Common myeloid progenitor, CD34-positive (primary cell): ENCODE measurements around the gene INSIG1. TPM values are rescaled to one million over a fixed set of nuclear protein-coding genes. Genes with fewer than 3 reads are reported as not detected.

Experiments used
- CTCF ChIA-PET: fragments of 350-600 bp; sonication (Branson Sonifier 250); formaldehyde crosslinking; loops from one replicate; lab custom pipeline; 2021; ENCODE audit warnings: antibody characterized with exemption; lab: Charles Lee
- POLR2A ChIA-PET: fragments of 350-600 bp; sonication (Branson Sonifier 250); formaldehyde crosslinking; loops from one replicate; lab custom pipeline; 2021; ENCODE audit warnings: antibody characterized with exemption; lab: Charles Lee
- DNase-seq, 3 donors: peaks; one replicate each; pipeline versions ENCODE4 v3.0.0 to v3.0.0-alpha.2; 2013
- H3K27ac ChIP-seq, 2 experiments: 1 replicate in 1 of 2; 2 replicates in 1 of 2; pipeline ENCODE4 v1.7.0; 2013; ENCODE audit warnings: inconsistent platforms in 2 of 2, low read length in 2 of 2, mild to moderate bottlenecking in 2 of 2, low read depth in 1 of 2, moderate library complexity in 1 of 2; ENCODE audit not compliant: severe bottlenecking in 2 of 2, insufficient read depth in 1 of 2, poor library complexity in 1 of 2
- H3K27me3 ChIP-seq, 5 experiments: replicated peaks in 2 of 5; 1 replicate in 3 of 5; 2 replicates in 2 of 5; pipeline versions ENCODE4 v1.6.1 to v1.7.0; 2013; ENCODE audit warnings: low read length in 4 of 5, mild to moderate bottlenecking in 2 of 5, moderate library complexity in 2 of 5, inconsistent platforms in 1 of 5; ENCODE audit not compliant: insufficient read depth in 5 of 5, control insufficient read depth in 4 of 5
- H3K36me3 ChIP-seq, 4 experiments: 1 replicate in 2 of 4; 2 replicates in 2 of 4; pipeline versions ENCODE4 v1.6.1 to v1.7.0; 2013; ENCODE audit warnings: low read length in 3 of 4, control low read depth in 1 of 4, mild to moderate bottlenecking in 1 of 4; ENCODE audit not compliant: control insufficient read depth in 4 of 4, insufficient read depth in 4 of 4
- H3K4me1 ChIP-seq, 4 experiments: 1 replicate in 3 of 4; 2 replicates in 1 of 4; pipeline versions ENCODE4 v1.6.1 to v1.7.1; 2013; ENCODE audit warnings: low read length in 3 of 4, mild to moderate bottlenecking in 3 of 4, control low read depth in 1 of 4, inconsistent platforms in 1 of 4, moderate library complexity in 1 of 4; ENCODE audit not compliant: control insufficient read depth in 4 of 4, insufficient read depth in 4 of 4; ENCODE audit errors: control extremely low read depth in 1 of 4
- H3K4me3 ChIP-seq, 7 experiments: 1 replicate in 4 of 7; 2 replicates in 3 of 7; pipeline versions ENCODE4 v1.5.1 to v1.7.0; 2013; ENCODE audit warnings: mild to moderate bottlenecking in 7 of 7, low read length in 6 of 7, moderate library complexity in 6 of 7, inconsistent platforms in 2 of 7, low read depth in 2 of 7, control low read depth in 1 of 7; ENCODE audit not compliant: insufficient read depth in 4 of 7, control insufficient read depth in 1 of 7; ENCODE audit errors: extremely low read depth in 1 of 7
- H3K9me3 ChIP-seq, 5 experiments: 1 replicate in 4 of 5; 2 replicates in 1 of 5; pipeline versions ENCODE4 v1.6.1 to v1.7.1; 2013; ENCODE audit warnings: low read length in 4 of 5, mild to moderate bottlenecking in 2 of 5, inconsistent platforms in 1 of 5, low read depth in 1 of 5, moderate library complexity in 1 of 5; ENCODE audit not compliant: control insufficient read depth in 4 of 5, insufficient read depth in 2 of 5; ENCODE audit errors: control extremely low read depth in 1 of 5
- WGBS: methylation state at CpG from one replicate; pipeline ENCODE4 v1.1.5; 2013; ENCODE audit not compliant: insufficient coverage; 5-methylcytosine and 5-hydroxymethylcytosine counted together
- polyA plus RNA-seq: library from polyadenylated mRNA; unstranded; fragments of 120-200 nt; gene quantifications from one replicate; pipeline ENCODE4 v1.2.1, GENCODE V29; 2013

INSIG1 gene
- 65.4 TPM for polyA plus RNA-seq

DNA sequence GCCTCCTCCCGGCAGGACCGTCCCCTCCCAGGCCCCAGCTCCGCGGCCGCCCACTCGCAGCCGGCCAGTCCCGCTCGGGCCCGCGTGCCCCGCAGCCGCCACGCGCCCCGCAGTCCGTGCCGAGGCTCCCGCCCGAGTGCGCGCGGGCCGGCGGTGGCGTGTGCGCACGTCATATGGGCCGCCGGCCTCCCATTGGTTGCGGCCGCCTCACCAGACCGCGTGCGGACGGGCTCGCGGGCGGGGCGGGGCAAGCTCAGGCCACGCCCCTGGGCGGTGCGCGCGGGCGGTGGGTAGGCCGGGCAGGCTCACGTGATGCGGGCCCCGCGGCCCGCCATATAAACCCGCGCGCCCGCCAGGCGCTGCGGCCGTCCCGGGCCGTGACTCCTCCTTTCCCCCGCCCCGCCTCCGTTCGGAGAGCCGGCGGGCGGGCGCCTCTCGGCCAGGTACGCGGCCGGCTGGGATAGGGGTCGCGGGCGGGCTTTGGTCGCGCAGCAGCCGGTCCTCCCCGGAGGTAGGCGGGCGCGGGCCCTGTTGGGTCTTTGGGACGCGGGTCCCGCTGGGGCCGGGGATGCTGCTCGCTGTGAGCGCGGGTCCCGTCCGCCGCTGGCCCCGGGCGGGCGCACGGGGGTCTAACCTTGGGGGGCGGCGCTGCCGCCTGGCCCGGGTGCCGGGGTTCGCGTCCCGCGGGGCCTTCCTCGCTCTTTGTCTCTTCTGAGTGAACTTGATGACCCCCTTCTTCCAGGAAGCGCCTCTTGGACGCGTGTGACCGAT lies at the start of gene INSIG1:
Gene INSIG1, plus strand, starts transcription at position 362 of the 771 bp plus-strand sequence. Its CDS starts 408 bp downstream, at position 770.
- POLR2A ChIA-PET, result interaction anchor here (0.6 to 4.6 kb wide), 8 partner anchors 10 to 369 kb away, joined by 3 to 97 read pairs (median 5); no protein-coding TSS in a partner anchor
- Histone ChIP-seq H3K9me3 (no peaks in the 10 kb centered on the region), H3K4me1 (peaks cover 14 to 48% (median 43%) of the 10 kb centered on the region in 4 experiments), H3K27ac (peak within 1 kb of the TSS; percentile 85 to 93), H3K36me3 (peaks cover 6 to 31% (median 18%) of the 10 kb centered on the region in 4 experiments), H3K4me3 (peak within 1 kb of the TSS; percentile 65 to 88 (median 84)), H3K27me3 (no peaks in the 10 kb centered on the region)
- peak; percentile 90 to 95 (median 95) for DNase-seq
- CTCF ChIA-PET, result interaction anchor here (1.0 to 2.5 kb wide), 8 partner anchors 10 to 384 kb away, joined by 3 to 12 read pairs (median 6); no protein-coding TSS in a partner anchor
- WGBS, result 0% methylated on average over 99 of the region's 111 CpGs

DNA sequence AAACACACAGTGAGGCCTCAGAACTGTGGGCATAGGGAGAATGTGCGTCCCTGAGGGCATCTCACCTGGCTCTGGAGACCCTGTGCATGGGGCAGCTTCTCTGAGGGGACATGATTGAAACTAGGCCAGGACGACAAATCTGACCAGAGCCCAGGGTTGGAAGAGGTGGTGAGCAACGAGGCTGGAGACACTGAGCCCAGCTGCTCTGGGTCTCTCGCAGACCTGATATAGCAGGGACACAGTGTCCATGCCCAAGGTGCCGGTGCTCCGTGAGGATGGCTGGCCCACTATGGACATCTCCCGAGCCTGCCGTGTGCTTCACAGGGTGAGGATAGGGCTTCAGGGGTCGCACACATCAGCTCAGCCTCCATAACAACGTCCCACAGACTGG lies 49.3 kb upstream of the INSIG1 start:
- Histone ChIP-seq H3K4me1 (no peaks in the 10 kb centered on the region), H3K27me3 (peaks cover 0 to 5% (median 2%) of the 10 kb centered on the region in 5 experiments), H3K36me3 (no peaks in the 10 kb centered on the region), H3K27ac (no peak overlapping the region), H3K9me3 (peaks cover 0 to 4% (median 0%) of the 10 kb centered on the region in 5 experiments), H3K4me3 (no peak overlapping the region)
- POLR2A ChIA-PET, result no interaction called here
- 90% methylated on average over 10 of the region's 10 CpGs for WGBS
- DNase-seq, result no peak
- CTCF ChIA-PET, result no interaction called here

DNA sequence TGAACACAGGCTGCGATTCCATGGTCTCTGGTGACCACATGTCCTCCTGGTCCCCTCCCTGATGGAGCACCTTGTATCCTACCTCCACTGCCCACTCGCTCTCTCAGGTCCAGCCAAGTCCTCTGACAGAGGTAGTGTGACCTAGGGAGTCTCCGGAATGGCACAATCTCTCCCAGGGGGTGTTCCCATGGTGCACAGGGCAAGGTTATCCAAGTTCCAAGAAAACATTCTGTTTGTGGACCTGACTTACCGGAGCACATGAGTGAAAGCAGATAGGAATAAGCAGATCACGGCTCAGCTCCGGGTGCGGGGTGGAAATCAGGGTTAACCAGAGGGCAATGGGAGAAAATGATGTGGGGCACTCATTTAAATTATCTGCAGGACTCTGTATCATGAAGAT lies 45.8 kb upstream of the INSIG1 start:
- Histone ChIP-seq H3K27me3 (peaks cover 0 to 5% (median 2%) of the 10 kb centered on the region in 5 experiments), H3K4me3 (no peak overlapping the region), H3K9me3 (no peaks in the 10 kb centered on the region), H3K36me3 (no peaks in the 10 kb centered on the region), H3K4me1 (no peaks in the 10 kb centered on the region), H3K27ac (no peak overlapping the region)
- 80% methylated on average over 5 of the region's 7 CpGs for WGBS
- ChIA-PET POLR2A (no interaction called here), CTCF (interaction anchor here (0.8 to 3.1 kb wide), 4 partner anchors 9 to 62 kb away, joined by 3 to 9 read pairs (median 4); no protein-coding TSS in a partner anchor)
- no peak for DNase-seq

DNA sequence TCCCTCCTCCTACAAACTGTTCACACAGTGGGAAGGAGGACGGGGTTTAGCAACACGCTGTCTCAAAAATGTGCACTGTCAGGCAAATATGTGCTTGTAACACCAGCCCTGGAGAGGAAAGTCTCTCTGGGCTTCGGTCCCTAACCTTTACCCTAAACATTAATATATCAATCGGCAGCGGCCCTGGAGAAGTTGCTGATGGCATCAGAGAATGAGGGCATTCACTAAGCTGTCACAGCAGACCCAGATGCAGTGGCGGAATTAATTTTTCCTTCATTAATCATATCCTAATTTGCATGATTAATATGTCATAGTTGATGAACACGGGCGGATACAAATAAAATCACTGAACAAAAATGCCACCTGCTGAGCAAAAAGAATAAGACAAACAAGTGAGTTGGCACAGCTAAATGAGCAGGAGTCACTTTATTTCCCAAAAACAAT lies 45.2 kb upstream of the INSIG1 start:
- POLR2A ChIA-PET, result no interaction called here

GRCh38 chr7:155252892-155253501 lies 44.7 kb upstream of the INSIG1 start:
- no peaks in the 10 kb centered on the region for H3K4me1 ChIP-seq
- 95% methylated on average over 23 of the region's 24 CpGs for WGBS
- POLR2A ChIA-PET, result no interaction called here
- DNase-seq, result no peak
- H3K36me3 ChIP-seq, result no peaks in the 10 kb centered on the region
- CTCF ChIA-PET, result interaction anchor here (0.5 to 3.1 kb wide), 6 partner anchors 9 to 92 kb away, joined by 3 to 9 read pairs (median 4); no protein-coding TSS in a partner anchor
- peaks cover 0 to 5% (median 2%) of the 10 kb centered on the region in 5 experiments for H3K27me3 ChIP-seq
- H3K4me3 ChIP-seq, result no peak overlapping the region
- H3K9me3 ChIP-seq, result no peaks in the 10 kb centered on the region
- no peak overlapping the region for H3K27ac ChIP-seq

More for the DNA sequence above, 45.2 kb upstream of the INSIG1 start:
- no peak for DNase-seq
- H3K27me3 ChIP-seq, result peaks cover 0 to 5% (median 2%) of the 10 kb centered on the region in 5 experiments
- no peaks in the 10 kb centered on the region for H3K9me3 ChIP-seq
- no peaks in the 10 kb centered on the region for H3K36me3 ChIP-seq
- H3K27ac ChIP-seq, result no peak overlapping the region
- 70% methylated on average over 2 of the region's 8 CpGs for WGBS
- CTCF ChIA-PET, result interaction anchor here (0.5 to 3.1 kb wide), 6 partner anchors 8 to 93 kb away, joined by 3 to 9 read pairs (median 4); no protein-coding TSS in a partner anchor
- H3K4me3 ChIP-seq, result no peak overlapping the region
- no peaks in the 10 kb centered on the region for H3K4me1 ChIP-seq

GRCh38 chr7:155254018-155254417 lies 43.7 kb upstream of the INSIG1 start:
- Histone ChIP-seq H3K4me3 (no peak overlapping the region), H3K27me3 (peaks cover 0 to 5% (median 2%) of the 10 kb centered on the region in 5 experiments), H3K36me3 (no peaks in the 10 kb centered on the region), H3K9me3 (no peaks in the 10 kb centered on the region), H3K27ac (no peak overlapping the region), H3K4me1 (no peaks in the 10 kb centered on the region)
- ChIA-PET CTCF (interaction anchor here (0.9 to 1.6 kb wide), 3 partner anchors 9 to 11 kb away, joined by 3 to 6 read pairs (median 5); no protein-coding TSS in a partner anchor), POLR2A (no interaction called here)
- no peak for DNase-seq
- WGBS, result 95% methylated on average over 8 of the region's 8 CpGs
